Activated naive CD4-positive, alpha-beta T cell treated with anti-CD3 and anti-CD28 coated beads, Interleukin-2, amount 50 U/mL, for 16 hours (primary cell): ENCODE measurements around the gene MSH4.
"Not testable (repeated sequence)": the region's sequence is repeated elsewhere in the genome, so short reads cannot be mapped to it uniquely, and the experiment has no call there.

ENCODE experiments used
- DNase-seq: peaks from one replicate; pipeline ENCODE4 v3.0.0-alpha.2; 2020

MSH4 gene

GRCh38 chr1:75796376-75797272, at the start of gene MSH4:
TSS of gene MSH4 (plus strand) at chr1:75796882. CDS start at chr1:75796986, 104 bp downstream.
- DNase-seq = peak; percentile 29

DNA sequence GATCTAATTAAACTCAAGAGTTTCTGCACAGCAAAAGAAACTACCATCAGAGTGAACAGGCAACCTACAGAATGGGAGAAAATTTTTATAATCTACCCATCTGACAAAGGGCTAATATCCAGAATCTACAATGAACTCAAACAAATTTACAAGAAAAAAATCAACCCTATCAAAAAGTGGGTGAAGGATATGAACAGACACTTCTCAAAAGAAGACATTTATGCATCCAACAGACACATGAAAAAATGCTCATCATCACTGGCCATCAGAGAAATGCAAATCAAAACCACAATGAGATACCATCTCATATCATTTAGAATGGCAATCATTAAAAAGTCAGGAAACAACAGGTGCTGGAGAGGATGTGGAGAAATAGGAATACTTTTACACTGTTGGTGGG, 39.5 kb upstream of the MSH4 start:
- not testable (repeated sequence) for DNase-seq

DNA sequence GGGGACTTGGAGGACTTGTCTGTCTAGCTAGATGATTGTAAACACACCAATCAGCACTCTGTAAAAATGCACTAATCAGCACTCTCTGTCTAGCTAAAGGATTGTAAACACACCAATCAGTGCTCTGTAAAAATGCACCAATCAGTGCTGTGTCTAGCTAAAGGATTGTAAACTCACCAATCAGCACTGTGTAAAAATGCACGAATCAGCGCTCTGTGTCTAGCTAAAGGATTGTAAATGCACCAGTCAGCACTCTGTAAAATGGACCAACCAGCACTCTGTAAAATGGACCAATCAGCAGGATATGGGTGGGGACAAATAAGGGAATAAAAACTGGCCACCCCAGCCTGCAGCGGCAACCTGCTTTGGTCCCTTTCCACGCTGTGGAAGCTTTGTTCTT, 38.1 kb upstream of the MSH4 start:
- not testable (repeated sequence) for DNase-seq

DNA sequence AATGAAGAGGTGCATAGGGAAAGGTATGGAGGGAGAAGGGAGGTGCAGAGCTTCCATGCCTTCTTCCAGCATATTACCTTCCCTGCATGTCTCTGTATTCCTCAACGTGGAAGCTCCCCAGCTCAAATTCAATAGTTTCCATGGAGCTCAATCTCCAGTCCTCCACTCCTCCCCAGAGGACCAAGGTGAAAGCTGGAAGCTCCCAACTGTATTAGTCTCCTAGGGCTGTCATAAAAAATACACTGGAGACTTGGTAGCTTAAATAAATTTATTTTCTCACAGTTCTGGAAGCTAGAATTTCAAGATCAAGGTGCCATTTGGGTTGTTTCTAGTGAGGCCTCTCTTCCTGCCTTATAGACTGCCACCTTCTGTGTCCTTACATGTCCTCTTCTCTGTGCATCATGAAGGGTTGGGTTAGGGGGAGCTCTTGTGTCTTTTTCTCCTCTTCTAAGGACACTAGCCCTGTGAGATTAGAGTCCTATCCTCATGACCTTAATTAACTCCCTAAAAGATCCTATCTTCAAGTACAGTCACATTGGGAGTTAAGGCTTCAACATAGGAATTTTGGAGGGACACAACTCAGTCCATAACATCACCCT, 32.5 kb upstream of the MSH4 start:
- DNase-seq = no peak

GRCh38 chr1:75765697-75766355, 30.9 kb upstream of the MSH4 start:
- DNase-seq = no peak

GRCh38 chr1:75768016-75768415, 28.7 kb upstream of the MSH4 start:
- DNase-seq = no peak

DNA sequence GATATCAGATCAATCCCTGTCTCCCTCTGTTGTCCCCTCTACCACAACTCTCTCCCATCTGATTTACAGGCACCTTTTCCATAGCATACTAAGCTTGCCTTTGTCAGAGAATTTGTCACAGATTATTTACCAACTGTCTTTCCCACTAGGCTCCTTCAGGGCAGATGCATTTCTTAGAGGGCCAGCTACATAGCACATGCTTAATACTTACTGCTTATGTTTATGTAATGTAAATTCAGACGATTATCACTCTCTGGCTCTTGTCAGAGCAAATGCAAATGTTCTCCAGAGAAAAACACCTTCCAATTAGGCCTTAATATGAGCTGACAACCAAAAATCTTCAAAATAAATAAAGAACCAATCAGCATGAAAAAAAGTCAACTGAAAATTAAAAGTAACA, 25.9 kb upstream of the MSH4 start:
- DNase-seq = no peak

GRCh38 chr1:75771978-75772377, 24.7 kb upstream of the MSH4 start:
- no peak for DNase-seq

DNA sequence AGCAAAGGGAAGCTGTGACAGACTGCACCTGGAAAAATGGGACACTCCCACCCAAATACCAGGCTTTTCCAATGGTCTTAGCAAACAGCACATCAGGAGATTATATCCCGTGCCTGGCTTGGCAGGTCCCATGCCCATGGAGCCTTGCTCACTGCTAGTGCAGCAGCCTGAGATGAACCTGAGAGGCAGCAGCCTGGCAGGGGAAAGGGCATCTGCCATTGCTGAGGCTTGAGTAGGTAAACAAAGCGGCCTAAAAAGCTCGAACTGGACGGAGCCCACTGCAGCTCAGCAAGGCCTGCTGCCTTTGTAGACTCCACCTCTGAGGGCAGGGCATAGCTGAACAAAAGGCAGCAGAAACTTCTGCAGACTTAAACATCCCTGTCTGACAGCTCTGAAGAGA, 18.9 kb upstream of the MSH4 start:
- not testable (repeated sequence) for DNase-seq

GRCh38 chr1:75778694-75779093, 18.0 kb upstream of the MSH4 start:
- not testable (repeated sequence) for DNase-seq

GRCh38 chr1:75780183-75780582, 16.5 kb upstream of the MSH4 start:
- DNase-seq = not testable (repeated sequence)

- DNase-seq = not testable (repeated sequence)
These were observed 12.8 kb upstream of the MSH4 start for GRCh38 chr1:75783920-75784319.

DNA sequence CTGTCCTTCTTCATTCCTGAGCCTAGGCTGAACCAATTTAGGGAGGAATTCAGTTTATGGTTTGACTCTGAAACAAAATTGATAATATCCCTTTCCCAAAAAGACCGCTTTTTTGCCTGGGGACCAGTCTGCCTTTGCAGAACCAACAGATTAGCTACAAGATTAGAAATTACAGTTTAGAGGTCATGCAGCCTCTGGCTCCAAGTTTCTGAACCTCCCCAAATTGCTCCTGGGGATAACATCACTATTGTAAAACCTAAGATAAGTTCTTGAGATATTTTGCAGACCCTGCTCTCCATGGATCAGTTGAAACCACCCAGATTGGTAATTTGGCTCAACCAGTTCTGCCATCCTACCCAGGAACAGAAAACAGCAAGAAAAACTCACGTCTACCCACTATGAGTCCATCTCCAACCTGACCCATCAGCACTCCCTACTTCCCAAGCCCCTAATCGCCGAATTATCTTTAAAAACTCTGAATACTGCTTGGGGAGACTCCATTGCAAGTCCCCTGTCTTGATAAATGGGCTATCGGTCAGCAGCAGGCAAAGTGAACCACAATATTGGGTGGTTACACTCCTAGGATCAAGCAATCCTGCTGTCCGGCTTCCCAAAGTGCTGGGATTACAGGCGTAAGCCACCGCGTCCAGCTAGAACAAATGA, 11.2 kb upstream of the MSH4 start:
- DNase-seq = no peak

DNA sequence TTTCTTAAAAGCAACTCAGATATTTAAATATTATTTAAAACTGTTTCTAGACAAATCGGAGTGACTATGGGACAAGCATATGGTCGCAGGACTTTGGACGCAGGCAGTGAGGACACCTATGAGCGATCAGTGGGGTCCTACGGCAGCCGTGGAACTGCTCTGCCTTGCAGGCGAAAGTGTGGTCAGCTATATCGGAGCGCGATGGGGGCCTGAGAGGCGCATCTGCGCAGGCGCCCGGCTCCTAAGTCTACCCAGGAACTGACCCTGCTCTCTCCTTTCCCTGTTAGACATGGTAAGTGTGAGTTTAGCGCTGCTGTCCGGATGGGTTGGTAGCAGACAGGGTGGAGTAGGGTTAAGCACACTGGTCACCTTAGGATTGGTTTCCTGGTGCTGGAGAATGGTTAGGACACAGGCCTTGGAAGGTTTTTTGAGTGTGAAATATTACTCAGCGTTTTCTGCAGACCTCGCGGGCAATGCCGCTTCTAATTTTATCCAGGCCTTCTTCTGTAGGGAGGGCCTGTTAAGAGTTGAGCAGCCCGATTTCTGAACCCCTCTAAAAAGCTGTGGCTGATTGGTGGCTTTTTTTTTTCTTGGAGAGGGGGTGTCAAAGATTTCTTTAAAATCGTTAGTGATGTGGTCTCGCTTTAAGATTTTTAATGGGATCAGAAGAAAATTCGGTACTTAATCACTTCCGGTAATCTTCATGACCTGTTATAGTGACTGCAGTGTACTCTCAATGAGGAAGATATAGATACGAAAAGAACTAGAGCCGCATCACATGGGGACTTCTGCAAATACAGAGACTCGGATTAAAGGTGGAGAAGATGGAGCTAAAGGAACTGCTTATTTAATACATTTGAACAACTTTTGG, 10.5 kb upstream of the MSH4 start, which contains the start of gene RABGGTB:
TSS of gene RABGGTB (plus strand) at position 274 of the 871 bp plus-strand sequence. CDS start at position 290, 16 bp downstream.
- DNase-seq = peak; percentile 95

- DNase-seq = no peak
These were observed 9.7 kb upstream of the MSH4 start for GRCh38 chr1:75786901-75787493.

DNA sequence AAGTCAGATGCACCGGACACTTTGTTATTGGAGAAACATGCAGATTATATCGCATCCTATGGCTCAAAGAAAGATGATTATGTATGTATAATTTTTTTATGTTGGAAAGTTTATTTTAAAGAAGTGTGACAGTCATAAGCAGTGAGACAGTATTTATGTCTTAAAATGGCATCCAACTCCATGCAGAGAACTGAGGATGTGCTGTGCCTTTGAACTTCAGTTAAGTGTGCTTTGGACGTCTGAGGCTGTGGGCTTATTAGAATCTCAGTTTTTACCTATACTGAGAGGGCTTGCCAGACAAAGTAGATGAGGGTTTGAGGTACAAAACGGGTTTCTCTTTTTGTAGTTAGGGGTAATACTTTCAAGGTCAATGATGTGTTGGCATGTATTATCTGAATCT, 9.2 kb upstream of the MSH4 start:
- DNase-seq = no peak

DNA sequence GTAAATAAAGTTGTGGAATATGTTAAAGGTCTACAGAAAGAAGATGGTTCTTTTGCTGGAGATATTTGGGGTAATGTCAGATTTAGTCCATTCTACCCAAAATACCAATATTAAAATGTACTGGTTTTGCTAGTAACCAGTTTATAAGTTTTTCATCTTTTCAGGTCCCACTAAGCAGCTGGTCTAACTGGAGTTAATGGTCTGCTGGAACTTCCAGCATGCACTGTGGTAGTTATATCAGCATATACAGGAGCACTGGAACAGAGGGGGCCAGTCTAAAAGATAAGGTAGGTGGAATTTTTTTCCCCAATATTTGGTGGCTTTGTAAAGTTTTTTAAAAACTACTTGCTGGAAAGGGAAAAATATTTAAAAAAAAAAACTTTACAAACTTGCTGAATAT, 6.7 kb upstream of the MSH4 start:
- DNase-seq = no peak

GRCh38 chr1:75791022-75791421, 5.7 kb upstream of the MSH4 start:
- no peak for DNase-seq

- DNase-seq = no peak
These were observed 4.6 kb upstream of the MSH4 start for GRCh38 chr1:75792091-75792490.

DNA sequence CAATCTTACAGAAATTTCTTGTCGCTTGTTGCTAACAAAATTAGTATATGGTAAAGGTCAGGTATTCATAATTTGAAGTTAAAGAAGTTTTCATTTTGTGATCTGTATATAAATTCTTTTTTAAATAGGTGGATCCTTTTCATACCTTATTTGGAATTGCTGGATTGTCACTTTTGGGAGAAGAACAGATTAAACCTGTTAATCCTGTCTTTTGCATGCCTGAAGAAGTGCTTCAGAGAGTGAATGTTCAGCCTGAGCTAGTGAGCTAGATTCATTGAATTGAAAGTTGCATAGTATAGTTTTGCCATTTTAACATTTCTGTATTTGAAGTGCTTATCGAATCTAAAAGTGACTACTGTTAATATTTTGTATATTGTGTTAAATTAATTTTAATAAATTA, 2.3 kb upstream of the MSH4 start:
- DNase-seq = no peak

- DNase-seq = no peak
These were observed 934 bp upstream of the MSH4 start for GRCh38 chr1:75795703-75796193.

GRCh38 chr1:75797273-75797588, 549 bp downstream of the MSH4 start:
- DNase-seq = no peak
